ENCODE results near the gene ADH4. TPM values are rescaled to one million over a fixed set of nuclear protein-coding genes. Genes with fewer than 3 reads are reported as not detected.

Gene ADH4
- total RNA-seq, 4 donors from 2014 or later, result 1.9 to 6.2 TPM; not detected in 2

- H3K27me3 ChIP-seq, result no peaks in the 10 kb centered on the region
- 56 to 70% methylated on average over 1 of the region's 1 CpG for WGBS, 2 donors
- H3K9me3 ChIP-seq, result no peaks in the 10 kb centered on the region
- peaks cover 0 to 7% (median 0%) of the 10 kb centered on the region in 3 donors for H3K36me3 ChIP-seq
- DNase-seq, result no peak
- H3K4me3 ChIP-seq, result no peak overlapping the region
- H3K4me1 ChIP-seq, result no peaks in the 10 kb centered on the region
- intact Hi-C loops (cut with DNase I), result no loop called here
- H3K27ac ChIP-seq, result no peak overlapping the region
- no peak for TF ChIP-seq POLR2A (IDR thresholded peaks at IDR 0.05)
- TF ChIP-seq CTCF (IDR thresholded peaks at IDR 0.05), result no peak
Observed at GRCh38 chr4:99159699-99160098, 15.6 kb upstream of the ADH4 start.

- intact Hi-C loops (cut with DNase I), result no loop called here
- 44 to 55% methylated on average over 3 of the region's 3 CpGs for WGBS, 2 donors
- no peak overlapping the region for H3K27ac ChIP-seq
Observed at GRCh38 chr4:99157478-99157935, 13.4 kb upstream of the ADH4 start.

GRCh38 chr4:99156992-99157391 is 12.9 kb upstream of the ADH4 start:
- Histone ChIP-seq H3K9me3 (no peaks in the 10 kb centered on the region), H3K27ac (no peak overlapping the region), H3K27me3 (no peaks in the 10 kb centered on the region), H3K36me3 (peaks cover 0 to 5% (median 0%) of the 10 kb centered on the region in 3 donors), H3K4me1 (no peaks in the 10 kb centered on the region), H3K4me3 (no peak overlapping the region)
- 60 to 71% methylated on average over 1 of the region's 1 CpG for WGBS, 2 donors
- no peak for TF ChIP-seq POLR2A (IDR thresholded peaks at IDR 0.05)
- TF ChIP-seq CTCF (IDR thresholded peaks at IDR 0.05), result no peak
- intact Hi-C loops (cut with DNase I), result no loop called here
- DNase-seq, result no peak

More at GRCh38 chr4:99157478-99157935, 13.4 kb upstream of the ADH4 start:
- DNase-seq, result no peak
- Histone ChIP-seq H3K27me3 (no peaks in the 10 kb centered on the region), H3K9me3 (no peaks in the 10 kb centered on the region), H3K36me3 (peaks cover 0 to 7% (median 0%) of the 10 kb centered on the region in 3 donors), H3K4me3 (no peak overlapping the region), H3K4me1 (no peaks in the 10 kb centered on the region)
- TF ChIP-seq CTCF (IDR thresholded peaks at IDR 0.05) (no peak), POLR2A (IDR thresholded peaks at IDR 0.05) (no peak)

GRCh38 chr4:99154658-99155342 is 10.7 kb upstream of the ADH4 start:
- intact Hi-C loops (cut with DNase I), result no loop called here
- Histone ChIP-seq H3K4me3 (no peak overlapping the region), H3K27ac (no peak overlapping the region), H3K27me3 (no peaks in the 10 kb centered on the region), H3K4me1 (no peaks in the 10 kb centered on the region), H3K9me3 (no peaks in the 10 kb centered on the region), H3K36me3 (no peaks in the 10 kb centered on the region)
- TF ChIP-seq POLR2A (IDR thresholded peaks at IDR 0.05), result no peak
- TF ChIP-seq CTCF (IDR thresholded peaks at IDR 0.05), result no peak
- DNase-seq, result no peak
- 86 to 92% methylated on average over 4 of the region's 4 CpGs for WGBS, 2 donors

- no peak for TF ChIP-seq CTCF (IDR thresholded peaks at IDR 0.05)
- TF ChIP-seq POLR2A (IDR thresholded peaks at IDR 0.05), result no peak
- Histone ChIP-seq H3K27ac (no peak overlapping the region), H3K36me3 (no peaks in the 10 kb centered on the region), H3K9me3 (no peaks in the 10 kb centered on the region), H3K4me1 (no peaks in the 10 kb centered on the region), H3K4me3 (no peak overlapping the region), H3K27me3 (no peaks in the 10 kb centered on the region)
- no peak for DNase-seq
- intact Hi-C loops (cut with DNase I), result no loop called here
- 0 to 35% methylated on average over 1 of the region's 1 CpG for WGBS, 2 donors
Observed at GRCh38 chr4:99151995-99152394, 7.9 kb upstream of the ADH4 start.

Data from esophagus squamous epithelium (tissue), 5 donors.